Activated CD4-positive, alpha-beta memory T cell treated with anti-CD3 and anti-CD28 coated beads, Interleukin-2, amount 10 ng/mL, durations not matched to agents 7 days and 5 days (primary cell): ENCODE measurements around the gene GLI3. TPM values are rescaled to one million over a fixed set of nuclear protein-coding genes. Genes with fewer than 3 reads are reported as not detected.

Source experiments
- CTCF ChIA-PET: fragments of 350-600 bp; sonication (Branson Sonifier 250); formaldehyde crosslinking; loops from one replicate; lab custom pipeline; 2021; ENCODE audit warnings: antibody characterized with exemption, inconsistent platforms; lab: Charles Lee
- POLR2A ChIA-PET: fragments of 350-600 bp; sonication (Branson Sonifier 250); formaldehyde crosslinking; loops from one replicate; lab custom pipeline; 2021; ENCODE audit warnings: antibody characterized with exemption; lab: Charles Lee
- DNase-seq: peaks from one replicate; pipeline ENCODE4 v3.0.0-alpha.2; 2020
- H3K27ac Mint-ChIP-seq: one replicate; pipeline ENCODE4 v1.8.0; 2021; ENCODE audit warnings: mild to moderate bottlenecking, mixed read lengths
- H3K27me3 Mint-ChIP-seq: one replicate; pipeline ENCODE4 v1.8.0; 2021; ENCODE audit warnings: mixed read lengths
- H3K36me3 Mint-ChIP-seq: one replicate; pipeline ENCODE4 v1.8.0; 2021; ENCODE audit warnings: low read depth, mixed read lengths
- H3K4me1 Mint-ChIP-seq: one replicate; pipeline ENCODE4 v1.8.0; 2021; ENCODE audit warnings: mixed read lengths
- H3K4me3 Mint-ChIP-seq: one replicate; pipeline ENCODE4 v1.8.0; 2021; ENCODE audit warnings: mild to moderate bottlenecking, mixed read lengths
- H3K9me3 Mint-ChIP-seq: one replicate; pipeline ENCODE4 v1.8.0; 2021; ENCODE audit warnings: mixed read lengths
- total RNA-seq, 2 experiments: library from RNA; stranded (reverse); gene quantifications; one replicate each; pipeline ENCODE4 v1.2.3, GENCODE V29; 2021

The GLI3 gene
- total RNA-seq = not detected

- ChIA-PET CTCF (no interaction called here), POLR2A (no interaction called here)
- Mint-ChIP-seq H3K36me3 (peaks cover 3% of the 10 kb centered on the region), H3K4me3 (peak within 1 kb of the TSS; percentile 66), H3K27ac (no peak within 1 kb of the TSS), H3K27me3 (peaks cover 65% of the 10 kb centered on the region), H3K4me1 (peaks cover 6% of the 10 kb centered on the region), H3K9me3 (no peaks in the 10 kb centered on the region)
- peak; percentile 17 for DNase-seq
Observed at GRCh38 chr7:42236976-42237810, at the start of gene GLI3. Gene GLI3, minus strand, starts transcription at chr7:42237209. Its CDS starts 13,956 bp downstream, at chr7:42223253.

GRCh38 chr7:42285383-42285824 is 48.4 kb upstream of the GLI3 start:
- H3K9me3 Mint-ChIP-seq = no peaks in the 10 kb centered on the region
- H3K27me3 Mint-ChIP-seq = no peaks in the 10 kb centered on the region
- no peaks in the 10 kb centered on the region for H3K36me3 Mint-ChIP-seq
- ChIA-PET POLR2A (no interaction called here), CTCF (no interaction called here)
- H3K27ac Mint-ChIP-seq = no peak overlapping the region
- H3K4me1 Mint-ChIP-seq = no peaks in the 10 kb centered on the region
- H3K4me3 Mint-ChIP-seq = no peak overlapping the region
- DNase-seq = no peak

- ChIA-PET CTCF (no interaction called here), POLR2A (no interaction called here)
- no peaks in the 10 kb centered on the region for H3K4me1 Mint-ChIP-seq
- DNase-seq = no peak
- no peak overlapping the region for H3K4me3 Mint-ChIP-seq
- no peaks in the 10 kb centered on the region for H3K9me3 Mint-ChIP-seq
- H3K27me3 Mint-ChIP-seq = no peaks in the 10 kb centered on the region
- H3K36me3 Mint-ChIP-seq = no peaks in the 10 kb centered on the region
- no peak overlapping the region for H3K27ac Mint-ChIP-seq
Observed at GRCh38 chr7:42283553-42283952, 46.5 kb upstream of the GLI3 start.

DNA sequence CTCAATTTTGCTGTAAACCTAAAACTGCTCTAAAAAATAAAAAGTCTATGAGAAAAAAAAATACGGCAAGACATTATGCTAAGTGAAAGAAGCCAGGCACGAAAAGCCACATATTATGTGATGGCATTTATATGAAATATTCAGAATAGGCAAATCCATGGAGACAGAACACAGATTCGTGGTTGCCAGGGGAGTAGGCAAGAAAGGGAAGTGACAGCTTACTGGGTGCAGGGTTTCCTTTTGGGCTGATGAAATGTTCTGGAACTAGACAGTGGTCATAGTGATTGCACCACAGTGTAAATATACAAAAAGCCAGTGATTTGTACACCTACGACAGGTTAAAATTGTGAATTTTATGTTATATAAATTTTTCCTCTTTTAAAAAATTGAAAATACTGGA is 41.3 kb upstream of the GLI3 start:
- Mint-ChIP-seq H3K4me3 (no peak overlapping the region), H3K9me3 (no peaks in the 10 kb centered on the region), H3K36me3 (no peaks in the 10 kb centered on the region), H3K4me1 (no peaks in the 10 kb centered on the region), H3K27ac (no peak overlapping the region), H3K27me3 (no peaks in the 10 kb centered on the region)
- DNase-seq = no peak
- ChIA-PET CTCF (no interaction called here), POLR2A (no interaction called here)

DNA sequence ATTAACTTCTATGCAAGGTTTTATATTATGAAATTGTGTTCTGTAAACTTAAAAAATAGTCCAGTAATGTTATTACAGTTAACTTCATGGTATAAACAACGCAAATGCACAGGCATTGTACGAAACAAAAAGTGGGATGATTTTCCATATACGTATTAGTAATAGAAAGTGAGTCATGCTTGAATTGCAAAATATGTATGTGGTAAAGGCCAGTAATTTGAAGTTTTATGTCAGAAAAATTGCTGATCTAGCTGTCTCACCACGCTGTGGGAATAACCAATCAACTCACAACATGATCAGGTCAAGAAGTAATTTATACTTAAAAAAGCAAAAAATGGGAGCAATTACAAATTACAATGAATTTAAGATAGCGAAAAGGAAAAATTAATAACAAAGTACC is 37.0 kb upstream of the GLI3 start:
- Mint-ChIP-seq H3K4me3 (no peak overlapping the region), H3K36me3 (no peaks in the 10 kb centered on the region), H3K9me3 (no peaks in the 10 kb centered on the region), H3K4me1 (no peaks in the 10 kb centered on the region), H3K27me3 (no peaks in the 10 kb centered on the region), H3K27ac (no peak overlapping the region)
- ChIA-PET CTCF (no interaction called here), POLR2A (no interaction called here)
- DNase-seq = no peak

DNA sequence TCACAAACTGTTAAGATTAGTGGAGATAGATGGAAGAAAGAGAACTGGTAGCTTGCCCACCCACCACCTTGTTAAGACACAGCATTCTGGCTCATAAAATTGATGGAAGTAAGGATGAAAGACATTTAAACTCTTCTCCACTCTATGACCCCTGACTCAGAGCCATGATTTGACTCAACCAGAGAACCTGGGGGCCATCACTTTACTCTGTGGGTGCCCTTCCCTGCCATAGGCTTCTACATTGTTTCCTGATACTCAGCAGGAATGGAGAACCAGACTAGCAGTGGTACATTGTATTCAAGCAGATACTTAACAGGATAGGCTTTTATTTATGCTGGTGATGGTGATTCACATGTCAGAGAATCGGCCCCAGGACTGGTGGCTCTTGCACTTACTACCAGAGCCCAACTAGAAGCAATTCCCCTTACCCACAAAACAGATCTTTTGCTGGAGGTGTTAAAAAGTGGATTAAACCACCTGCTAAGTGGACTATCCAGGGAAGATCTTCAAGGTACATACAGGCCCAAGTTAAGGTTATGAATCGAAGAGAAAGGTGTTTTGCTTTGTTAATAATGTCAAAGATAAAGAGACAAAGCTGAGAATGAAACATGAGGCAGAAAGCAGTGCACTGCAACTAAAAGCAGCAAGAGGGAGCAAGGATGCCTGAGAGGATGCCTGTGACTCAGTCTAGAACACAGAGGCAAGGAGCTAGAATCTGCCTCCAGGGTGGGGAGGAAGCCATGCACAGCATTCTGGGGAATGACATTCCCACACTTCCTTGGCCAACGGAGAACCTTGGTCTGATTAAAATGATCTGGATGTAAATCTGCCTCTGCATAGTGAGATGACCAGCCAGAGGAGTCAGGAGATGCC is 36.0 kb upstream of the GLI3 start:
- H3K9me3 Mint-ChIP-seq = no peaks in the 10 kb centered on the region
- H3K27ac Mint-ChIP-seq = no peak overlapping the region
- H3K27me3 Mint-ChIP-seq = no peaks in the 10 kb centered on the region
- no peaks in the 10 kb centered on the region for H3K4me1 Mint-ChIP-seq
- DNase-seq = no peak
- ChIA-PET POLR2A (no interaction called here), CTCF (no interaction called here)
- no peaks in the 10 kb centered on the region for H3K36me3 Mint-ChIP-seq
- no peak overlapping the region for H3K4me3 Mint-ChIP-seq

GRCh38 chr7:42269161-42269560 is 32.2 kb upstream of the GLI3 start:
- Mint-ChIP-seq H3K27me3 (no peaks in the 10 kb centered on the region), H3K9me3 (no peaks in the 10 kb centered on the region), H3K27ac (no peak overlapping the region), H3K4me3 (no peak overlapping the region), H3K36me3 (no peaks in the 10 kb centered on the region), H3K4me1 (no peaks in the 10 kb centered on the region)
- CTCF ChIA-PET = no interaction called here
- DNase-seq = no peak
- POLR2A ChIA-PET = no interaction called here

DNA sequence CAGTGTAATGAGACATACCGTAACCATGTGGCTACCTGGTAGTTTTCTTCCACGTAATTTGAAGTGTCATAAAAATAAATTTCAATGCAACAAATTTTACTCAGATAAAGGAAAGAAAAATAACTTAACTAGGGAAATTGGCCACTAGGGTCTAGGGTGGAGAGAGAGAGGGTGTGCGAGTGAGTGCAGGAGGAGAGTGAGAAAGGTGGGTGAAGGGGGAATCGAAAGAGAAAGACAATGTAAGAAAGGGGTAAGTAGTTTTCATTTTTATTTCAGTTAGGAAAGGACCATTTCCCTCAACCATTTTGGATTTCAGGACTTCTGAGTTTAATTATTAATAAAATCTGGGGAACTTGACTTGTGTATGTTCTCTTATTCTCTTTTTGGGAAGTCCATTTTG is 27.7 kb upstream of the GLI3 start:
- Mint-ChIP-seq H3K4me1 (no peaks in the 10 kb centered on the region), H3K27ac (no peak overlapping the region), H3K9me3 (no peaks in the 10 kb centered on the region), H3K4me3 (no peak overlapping the region), H3K36me3 (no peaks in the 10 kb centered on the region), H3K27me3 (no peaks in the 10 kb centered on the region)
- ChIA-PET POLR2A (no interaction called here), CTCF (no interaction called here)
- no peak for DNase-seq

DNA sequence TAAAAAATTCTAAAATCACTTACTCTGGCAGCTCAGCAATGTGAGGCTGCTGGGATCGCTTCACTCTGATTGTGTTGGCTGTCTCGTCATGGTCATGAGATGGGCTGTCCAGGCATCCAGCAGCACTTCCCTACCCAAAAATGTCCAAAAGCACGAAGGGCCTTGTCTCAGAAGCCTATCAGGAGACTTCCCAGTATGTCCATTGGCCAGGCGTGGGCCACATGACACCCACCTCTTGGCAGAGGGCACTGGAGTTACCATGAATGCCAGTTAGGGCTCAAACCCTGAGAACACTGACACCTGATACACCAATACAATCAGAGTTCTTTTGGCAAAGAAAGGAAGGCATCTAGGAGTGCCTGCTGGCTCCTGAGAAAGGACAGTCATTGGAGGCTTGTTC is 27.0 kb upstream of the GLI3 start:
- no peaks in the 10 kb centered on the region for H3K9me3 Mint-ChIP-seq
- no peak for DNase-seq
- H3K27me3 Mint-ChIP-seq = no peaks in the 10 kb centered on the region
- ChIA-PET CTCF (no interaction called here), POLR2A (no interaction called here)
- no peak overlapping the region for H3K27ac Mint-ChIP-seq
- H3K4me3 Mint-ChIP-seq = no peak overlapping the region
- no peaks in the 10 kb centered on the region for H3K36me3 Mint-ChIP-seq
- H3K4me1 Mint-ChIP-seq = no peaks in the 10 kb centered on the region

DNA sequence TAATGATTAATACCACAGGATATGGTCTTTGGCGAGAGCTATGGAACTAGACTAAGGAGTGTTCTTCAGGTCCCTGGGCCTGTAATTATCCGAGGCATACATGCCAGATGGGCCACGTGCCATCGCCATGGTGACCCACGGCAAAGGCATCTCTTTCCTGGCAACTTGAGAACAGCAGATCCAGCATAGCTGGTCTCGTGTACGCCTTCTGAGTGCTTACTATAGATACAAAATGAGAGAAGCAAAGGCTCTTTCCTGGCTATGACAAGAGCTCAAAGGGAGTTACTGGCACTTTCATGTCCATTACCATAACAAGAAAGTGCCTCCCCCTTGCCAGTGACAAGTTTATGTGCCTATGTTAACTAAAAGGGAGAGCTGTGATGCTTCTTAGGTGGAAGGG is 26.0 kb upstream of the GLI3 start:
- Mint-ChIP-seq H3K27ac (no peak overlapping the region), H3K36me3 (no peaks in the 10 kb centered on the region), H3K4me3 (no peak overlapping the region), H3K27me3 (no peaks in the 10 kb centered on the region), H3K9me3 (no peaks in the 10 kb centered on the region), H3K4me1 (no peaks in the 10 kb centered on the region)
- CTCF ChIA-PET = interaction anchor here (0.6 kb wide), 1 partner anchor 44 kb away, joined by 3 read pairs; no protein-coding TSS in a partner anchor
- POLR2A ChIA-PET = no interaction called here
- DNase-seq = no peak

DNA sequence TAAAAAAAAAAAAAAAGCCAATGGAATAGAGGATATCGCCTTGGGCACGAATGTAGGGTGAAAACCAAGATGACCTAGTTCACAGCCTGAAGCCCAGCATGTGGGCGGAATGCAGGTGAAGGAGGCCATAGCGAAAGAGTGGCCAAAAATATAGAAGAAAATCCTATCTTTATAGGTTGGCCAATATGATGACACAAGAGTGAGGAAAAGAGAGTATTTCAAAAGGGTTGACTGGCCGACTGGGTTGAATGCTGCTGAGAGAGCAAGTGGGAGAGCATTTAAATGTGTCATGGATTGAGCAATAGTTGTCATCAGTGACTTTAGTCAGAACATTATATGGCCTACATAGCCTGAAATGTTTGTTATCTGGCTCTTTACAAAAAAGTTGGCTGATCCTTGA is 17.2 kb upstream of the GLI3 start:
- Mint-ChIP-seq H3K27ac (no peak overlapping the region), H3K9me3 (no peaks in the 10 kb centered on the region), H3K27me3 (no peaks in the 10 kb centered on the region), H3K36me3 (no peaks in the 10 kb centered on the region), H3K4me1 (no peaks in the 10 kb centered on the region), H3K4me3 (no peak overlapping the region)
- ChIA-PET POLR2A (no interaction called here), CTCF (no interaction called here)
- no peak for DNase-seq

GRCh38 chr7:42253316-42253715 is 16.3 kb upstream of the GLI3 start:
- no peak overlapping the region for H3K27ac Mint-ChIP-seq
- no peaks in the 10 kb centered on the region for H3K4me1 Mint-ChIP-seq
- no peak overlapping the region for H3K4me3 Mint-ChIP-seq
- H3K36me3 Mint-ChIP-seq = no peaks in the 10 kb centered on the region
- no peak for DNase-seq
- POLR2A ChIA-PET = no interaction called here
- CTCF ChIA-PET = no interaction called here
- no peaks in the 10 kb centered on the region for H3K27me3 Mint-ChIP-seq
- no peaks in the 10 kb centered on the region for H3K9me3 Mint-ChIP-seq

DNA sequence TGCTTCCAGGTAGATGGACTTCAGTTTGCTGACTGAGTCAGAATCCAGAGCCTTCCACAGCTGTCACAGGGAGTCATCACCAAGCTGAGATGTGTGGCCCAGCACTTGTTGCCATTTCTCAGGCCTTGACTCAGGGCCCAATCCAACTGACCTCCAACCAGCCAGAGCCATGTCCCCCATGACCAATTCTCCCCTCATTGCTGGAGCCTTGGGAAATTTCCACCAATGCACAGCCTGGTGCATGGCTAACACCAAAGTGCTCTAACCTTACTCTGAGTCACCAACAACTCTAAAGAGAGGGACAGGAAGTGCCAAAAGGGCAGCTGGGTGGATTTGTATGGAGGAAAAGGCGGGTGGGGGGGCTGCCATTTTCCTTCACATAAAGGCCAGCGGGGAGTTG is 13.4 kb upstream of the GLI3 start:
- CTCF ChIA-PET = no interaction called here
- Mint-ChIP-seq H3K9me3 (no peaks in the 10 kb centered on the region), H3K27ac (no peak overlapping the region), H3K36me3 (no peaks in the 10 kb centered on the region), H3K27me3 (no peaks in the 10 kb centered on the region), H3K4me1 (no peaks in the 10 kb centered on the region), H3K4me3 (no peak overlapping the region)
- DNase-seq = no peak
- POLR2A ChIA-PET = no interaction called here
